HFFc6 (cell line): ENCODE results near the gene SYPL1. TPM values are rescaled to one million over a fixed set of nuclear protein-coding genes. Genes with fewer than 3 reads are reported as not detected.
A peak's percentile ranks its signal among the peaks of the same experiment; 100 is the strongest.

ENCODE experiments used
- DNase-seq: peaks from one replicate; pipeline ENCODE4 v3.0.0-alpha.2; 2018
- H3K27ac Mint-ChIP-seq: 2 replicates; pipeline ENCODE4 v1.8.0; 2020; ENCODE audit warnings: mild to moderate bottlenecking, mixed read lengths
- H3K27me3 Mint-ChIP-seq: 2 replicates; pipeline ENCODE4 v1.8.0; 2021; ENCODE audit warnings: mild to moderate bottlenecking, moderate library complexity, mixed read lengths; ENCODE audit not compliant: insufficient read depth
- H3K36me3 Mint-ChIP-seq: 2 replicates; pipeline ENCODE4 v1.8.0; 2021; ENCODE audit warnings: low read depth, mixed read lengths
- H3K4me1 Mint-ChIP-seq: 2 replicates; pipeline ENCODE4 v1.8.0; 2020; ENCODE audit warnings: low read depth, mixed read lengths
- H3K4me3 Mint-ChIP-seq: 2 replicates; pipeline ENCODE4 v1.8.0; 2020; ENCODE audit warnings: mild to moderate bottlenecking, moderate library complexity, mixed read lengths
- H3K9me3 Mint-ChIP-seq: 2 replicates; pipeline ENCODE4 v1.8.0; 2020; ENCODE audit warnings: mild to moderate bottlenecking, mixed read lengths
- total RNA-seq, 6 experiments: library from RNA; stranded (reverse); fragmentation: NEBNext Ultra II Directional; extraction: Animal tissue kit (Norgen Biotek cat#: 25700); gene quantifications; 2 replicates in 1 of 6; 3 replicates in 5 of 6; pipeline ENCODE4 v1.2.3, GENCODE V29; 2021
- TF ChIP-seq, protein P1 (sequence below): fragments of 200-600 bp; sonication (generic); IDR thresholded peaks from 2 replicates; pipeline ENCODE4 v1.5.0; 2021; ENCODE audit warnings: antibody characterized with exemption, mild to moderate bottlenecking

The SYPL1 gene
- total RNA-seq, 6 experiments from 2014 or later = 66.5 to 84.0 (median 74.6) TPM

DNA sequence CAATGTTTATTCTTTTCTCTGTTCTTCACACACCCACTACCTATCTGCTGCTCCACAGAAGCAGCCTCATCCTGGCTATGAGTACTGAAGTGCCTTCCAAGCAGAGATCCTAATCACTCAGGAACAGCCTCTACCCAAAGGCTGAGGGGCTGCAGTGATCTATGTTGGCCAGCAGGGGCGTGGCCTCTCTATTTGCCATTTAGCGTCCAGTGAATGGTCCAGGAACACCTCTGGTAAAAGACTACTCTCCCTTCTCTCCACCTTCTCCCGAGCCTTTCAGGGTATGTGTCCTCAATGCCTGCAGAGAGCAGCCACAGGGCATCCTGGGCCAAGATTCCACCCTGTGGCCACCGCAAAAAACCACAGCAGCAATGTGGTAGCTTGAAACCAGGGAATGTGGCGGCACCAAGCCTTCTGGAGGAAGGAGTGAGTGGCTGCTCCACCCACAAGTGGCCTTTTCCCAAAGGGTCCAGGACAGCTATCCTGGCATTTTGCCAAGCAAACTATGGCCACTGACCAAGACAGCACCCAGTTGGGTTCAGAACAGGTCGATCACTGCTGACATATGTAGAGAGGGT is 70.9 kb downstream of the SYPL1 start:
- no peak overlapping the region for H3K4me3 Mint-ChIP-seq
- peak; percentile 39 for DNase-seq
- no peaks in the 10 kb centered on the region for H3K36me3 Mint-ChIP-seq
- no peaks in the 10 kb centered on the region for H3K9me3 Mint-ChIP-seq
- H3K27me3 Mint-ChIP-seq = peaks cover 5% of the 10 kb centered on the region
- TF ChIP-seq, protein P1, sequence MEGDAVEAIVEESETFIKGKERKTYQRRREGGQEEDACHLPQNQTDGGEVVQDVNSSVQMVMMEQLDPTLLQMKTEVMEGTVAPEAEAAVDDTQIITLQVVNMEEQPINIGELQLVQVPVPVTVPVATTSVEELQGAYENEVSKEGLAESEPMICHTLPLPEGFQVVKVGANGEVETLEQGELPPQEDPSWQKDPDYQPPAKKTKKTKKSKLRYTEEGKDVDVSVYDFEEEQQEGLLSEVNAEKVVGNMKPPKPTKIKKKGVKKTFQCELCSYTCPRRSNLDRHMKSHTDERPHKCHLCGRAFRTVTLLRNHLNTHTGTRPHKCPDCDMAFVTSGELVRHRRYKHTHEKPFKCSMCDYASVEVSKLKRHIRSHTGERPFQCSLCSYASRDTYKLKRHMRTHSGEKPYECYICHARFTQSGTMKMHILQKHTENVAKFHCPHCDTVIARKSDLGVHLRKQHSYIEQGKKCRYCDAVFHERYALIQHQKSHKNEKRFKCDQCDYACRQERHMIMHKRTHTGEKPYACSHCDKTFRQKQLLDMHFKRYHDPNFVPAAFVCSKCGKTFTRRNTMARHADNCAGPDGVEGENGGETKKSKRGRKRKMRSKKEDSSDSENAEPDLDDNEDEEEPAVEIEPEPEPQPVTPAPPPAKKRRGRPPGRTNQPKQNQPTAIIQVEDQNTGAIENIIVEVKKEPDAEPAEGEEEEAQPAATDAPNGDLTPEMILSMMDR = peak; percentile 87
- H3K27ac Mint-ChIP-seq = no peak overlapping the region
- peaks cover 59% of the 10 kb centered on the region for H3K4me1 Mint-ChIP-seq

Other genes starting within 250 kb of the SYPL1 start
- gene ATXN7L1, start 235.7 kb downstream of the SYPL1 start, total RNA-seq = 10 to 100 TPM in 3 of 6 experiments, 1 to 10 TPM in 3; 8.4 to 11.4 (median 9.8) TPM
- gene CDHR3, start 149.0 kb downstream of the SYPL1 start, total RNA-seq = 1 to 10 TPM; 1.9 to 2.7 (median 2.3) TPM
- gene NAMPT, start 172.7 kb upstream of the SYPL1 start, total RNA-seq = 10 to 100 TPM; 36.4 to 52.1 (median 44.6) TPM